ENCODE data around the gene PROM2.

- TF ChIP-seq, protein P1, sequence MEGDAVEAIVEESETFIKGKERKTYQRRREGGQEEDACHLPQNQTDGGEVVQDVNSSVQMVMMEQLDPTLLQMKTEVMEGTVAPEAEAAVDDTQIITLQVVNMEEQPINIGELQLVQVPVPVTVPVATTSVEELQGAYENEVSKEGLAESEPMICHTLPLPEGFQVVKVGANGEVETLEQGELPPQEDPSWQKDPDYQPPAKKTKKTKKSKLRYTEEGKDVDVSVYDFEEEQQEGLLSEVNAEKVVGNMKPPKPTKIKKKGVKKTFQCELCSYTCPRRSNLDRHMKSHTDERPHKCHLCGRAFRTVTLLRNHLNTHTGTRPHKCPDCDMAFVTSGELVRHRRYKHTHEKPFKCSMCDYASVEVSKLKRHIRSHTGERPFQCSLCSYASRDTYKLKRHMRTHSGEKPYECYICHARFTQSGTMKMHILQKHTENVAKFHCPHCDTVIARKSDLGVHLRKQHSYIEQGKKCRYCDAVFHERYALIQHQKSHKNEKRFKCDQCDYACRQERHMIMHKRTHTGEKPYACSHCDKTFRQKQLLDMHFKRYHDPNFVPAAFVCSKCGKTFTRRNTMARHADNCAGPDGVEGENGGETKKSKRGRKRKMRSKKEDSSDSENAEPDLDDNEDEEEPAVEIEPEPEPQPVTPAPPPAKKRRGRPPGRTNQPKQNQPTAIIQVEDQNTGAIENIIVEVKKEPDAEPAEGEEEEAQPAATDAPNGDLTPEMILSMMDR (optimal IDR thresholded peaks at IDR 0.05 in 1 of 3, IDR thresholded peaks at IDR 0.05 in 1 of 3, conservative IDR thresholded peaks at IDR 0.05 in 1 of 3; ENCODE audit: extremely low read depth in 1 of 3, insufficient read depth in 2 of 3, low read length in 3 of 3), result no peak
- no peak for TF ChIP-seq EZH2 (IDR thresholded peaks at IDR 0.05; ENCODE audit: low read length)
Measured at GRCh38 chr2:95327861-95328260, 53.6 kb downstream of the PROM2 start.

Measured in keratinocyte (primary cell).